H1 (cell line): ENCODE results near the gene MYH7. TPM values are rescaled to one million over a fixed set of nuclear protein-coding genes. Genes with fewer than 3 reads are reported as not detected.

Experiments
- E2F6 ChIP-seq: IDR thresholded peaks from 2 replicates; pipeline ENCODE4 v1.6.1; 2012; ENCODE audit warnings: inconsistent platforms
- GABPA ChIP-seq: IDR thresholded peaks from 2 replicates; pipeline ENCODE4 v1.6.1; 2011; ENCODE audit warnings: mild to moderate bottlenecking, low read length, moderate library complexity, borderline replicate concordance; ENCODE audit not compliant: insufficient read depth
- SAP30 ChIP-seq: fragments of 300-600 bp; sonication (generic); IDR thresholded peaks from 2 replicates; pipeline ENCODE4 v1.7.1; 2012; ENCODE audit warnings: low read length, moderate library complexity, mild to moderate bottlenecking, inconsistent platforms; ENCODE audit not compliant: insufficient read depth, insufficient replicate concordance
- polyA plus RNA-seq, 7 experiments: library from polyadenylated mRNA; depleted of rRNA in 3 of 7; stranded (reverse) in 5 of 7; unstranded in 2 of 7; fragments of >200 nt in 5 of 7; fragments of 200-250 nt in 2 of 7; gene quantifications; 1 replicate in 5 of 7; 2 replicates in 1 of 7; 4 replicates in 1 of 7; pipeline versions ENCODE4 v1.2.1 to v1.2.3, GENCODE V29; 2011 to 2013; ENCODE audit warnings: missing spikeins in 2 of 7, mixed read lengths in 2 of 7
- total RNA-seq: library from RNA; stranded (reverse); fragmentation: NEBNext Ultra II Directional; extraction: Animal tissue kit (Norgen Biotek cat#: 25700); gene quantifications from 2 replicates; pipeline ENCODE4 v1.2.1, GENCODE V29; 2021

Gene MYH7
- total and polyA plus RNA-seq, 2 of the 8 experiments (the other 6 are each of a cell fraction or from before 2014, with no cell fraction given) = not detected

- TF ChIP-seq E2F6 (no peak), GABPA (no peak), SAP30 (no peak)
Observed at GRCh38 chr14:23404331-23404900, 31.0 kb downstream of the MYH7 start (continued).
